ENCODE measurements around the gene TMUB2.

GRCh38 chr17:44200478-44201155 is 13.8 kb downstream of the TMUB2 start:
- no peak for TF ChIP-seq CTCF (IDR thresholded peaks at IDR 0.05; ENCODE audit: poor library complexity)
- TF ChIP-seq EZH2 (IDR thresholded peaks at IDR 0.05; ENCODE audit: borderline replicate concordance) = no peak
- TF ChIP-seq EZH2phosphoT487 (IDR thresholded peaks at IDR 0.05; ENCODE audit: low read depth, severe bottlenecking, unreplicated experiment) = no peak
